Activated CD4-positive, alpha-beta T cell treated with anti-CD3 and anti-CD28 coated beads, Interleukin-2, Interleukin-4, amounts not matched to agents 100 ng/mL and 50 ng/mL, durations not matched to agents 16 hours and 8 hours (primary cell): ENCODE data around the gene PAX2.
A peak's percentile ranks its signal among the peaks of the same experiment; 100 is the strongest.
"Not testable (repeated sequence)": the region's sequence is repeated elsewhere in the genome, so short reads cannot be mapped to it uniquely, and the experiment has no call there.

Source experiments
- DNase-seq: peaks from one replicate; pipeline ENCODE4 v3.0.0-alpha.2; 2020; ENCODE audit warnings: low spot score

Gene PAX2

DNA sequence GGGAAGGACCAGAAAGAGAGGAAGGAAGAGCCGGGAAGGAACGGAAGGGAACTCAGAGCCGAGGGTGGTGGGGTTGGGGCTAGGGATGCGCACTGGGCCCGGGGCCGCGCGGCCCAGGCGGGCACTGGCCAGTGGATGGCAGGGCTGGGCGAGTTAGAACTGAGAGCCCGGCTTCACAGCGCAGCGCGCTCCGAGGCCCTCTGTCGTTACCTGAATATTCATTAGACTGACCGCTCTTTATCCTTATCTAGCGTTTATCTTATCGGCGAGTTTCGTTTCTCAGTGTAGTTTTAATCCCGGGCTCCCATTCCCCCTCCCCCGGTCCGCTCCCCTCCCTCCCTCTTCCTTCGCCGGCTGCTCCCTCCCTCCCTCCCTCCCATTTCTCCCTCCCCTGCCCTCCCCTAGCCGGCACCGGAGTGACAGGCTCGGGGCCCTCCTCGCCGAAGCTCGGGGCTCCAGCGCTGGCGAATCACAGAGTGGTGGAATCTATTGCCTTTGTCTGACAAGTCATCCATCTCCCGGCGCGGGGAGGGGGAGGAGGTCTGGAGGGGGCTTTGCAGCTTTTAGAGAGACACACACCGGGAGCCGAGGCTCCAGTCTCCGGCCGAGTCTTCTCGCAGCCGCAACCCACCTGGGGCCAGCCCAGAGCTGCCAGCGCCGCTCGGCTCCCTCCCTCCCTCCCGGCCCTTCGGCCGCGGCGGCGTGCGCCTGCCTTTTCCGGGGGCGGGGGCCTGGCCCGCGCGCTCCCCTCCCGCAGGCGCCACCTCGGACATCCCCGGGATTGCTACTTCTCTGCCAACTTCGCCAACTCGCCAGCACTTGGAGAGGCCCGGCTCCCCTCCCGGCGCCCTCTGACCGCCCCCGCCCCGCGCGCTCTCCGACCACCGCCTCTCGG, at the start of gene PAX2:
PAX2 (plus strand) TSS at position 596 of the 895 bp plus-strand sequence. CDS start 679 bp downstream, outside the sequence.
- no peak for DNase-seq

DNA sequence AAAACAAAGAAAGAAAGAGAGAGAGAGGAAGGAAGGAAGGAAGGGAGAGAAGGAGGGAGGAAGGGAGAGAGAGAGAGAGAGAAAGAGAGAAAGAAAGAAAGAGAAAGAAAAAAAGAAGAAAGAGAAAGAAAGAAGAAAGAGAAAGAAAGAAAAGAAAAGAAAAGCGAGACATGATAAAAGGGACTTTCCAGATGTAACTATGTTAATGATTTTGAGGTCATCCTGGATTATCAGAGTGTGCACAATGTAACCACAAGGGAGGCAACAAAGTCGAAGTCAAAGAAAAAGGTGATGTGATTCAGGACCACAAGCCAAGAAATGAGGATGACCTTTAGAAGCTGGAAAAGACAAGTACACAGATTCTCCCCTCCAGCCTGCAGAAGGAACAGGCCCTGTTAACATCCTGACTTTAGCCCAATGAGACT, 48.9 kb upstream of the PAX2 start:
- DNase-seq, result peak; percentile 38

- DNase-seq, result peak; percentile 4
Observed at GRCh38 chr10:100697070-100697469, 48.3 kb upstream of the PAX2 start.

DNA sequence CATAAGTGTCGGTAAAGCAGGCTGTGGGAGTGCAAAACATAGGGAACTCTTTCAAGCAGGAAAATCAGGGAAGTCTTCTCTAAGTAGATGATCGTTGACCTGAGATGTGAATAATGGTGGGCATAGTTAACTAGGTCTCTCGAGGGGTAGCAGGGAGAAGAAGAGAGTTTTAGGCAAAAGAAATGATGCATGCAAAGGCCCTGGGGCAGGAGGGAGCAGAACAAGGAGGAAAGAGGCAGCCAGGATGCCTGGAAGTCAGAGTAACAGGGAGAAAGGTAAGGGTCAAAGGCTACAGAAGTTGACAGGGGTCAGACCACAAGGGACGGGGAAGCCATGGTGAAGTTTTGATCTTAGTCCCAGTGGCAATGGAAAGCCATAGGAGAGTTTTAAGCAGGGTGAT, 47.8 kb upstream of the PAX2 start:
- no peak for DNase-seq

- not testable (repeated sequence) for DNase-seq
Observed at GRCh38 chr10:100701704-100702103, 43.7 kb upstream of the PAX2 start.

DNA sequence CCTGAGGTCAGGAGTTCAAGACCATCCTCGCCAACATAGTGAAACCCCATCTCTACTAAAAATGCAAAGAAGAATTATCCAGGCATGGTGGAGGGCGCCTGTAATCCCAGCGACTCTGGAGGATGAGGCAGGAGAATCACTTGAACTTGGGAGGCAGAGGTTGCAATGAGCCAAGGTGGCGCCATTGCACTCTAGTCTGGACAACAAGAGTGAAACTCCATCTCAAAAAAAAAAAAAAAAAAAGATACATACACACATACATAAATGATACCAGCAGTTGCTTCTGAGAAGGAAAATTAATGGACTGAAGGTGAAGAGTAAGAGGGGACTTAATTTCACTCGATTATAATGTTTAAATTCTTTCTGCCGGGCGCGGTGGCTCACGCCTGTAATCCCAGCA, 40.2 kb upstream of the PAX2 start:
- no peak for DNase-seq

DNA sequence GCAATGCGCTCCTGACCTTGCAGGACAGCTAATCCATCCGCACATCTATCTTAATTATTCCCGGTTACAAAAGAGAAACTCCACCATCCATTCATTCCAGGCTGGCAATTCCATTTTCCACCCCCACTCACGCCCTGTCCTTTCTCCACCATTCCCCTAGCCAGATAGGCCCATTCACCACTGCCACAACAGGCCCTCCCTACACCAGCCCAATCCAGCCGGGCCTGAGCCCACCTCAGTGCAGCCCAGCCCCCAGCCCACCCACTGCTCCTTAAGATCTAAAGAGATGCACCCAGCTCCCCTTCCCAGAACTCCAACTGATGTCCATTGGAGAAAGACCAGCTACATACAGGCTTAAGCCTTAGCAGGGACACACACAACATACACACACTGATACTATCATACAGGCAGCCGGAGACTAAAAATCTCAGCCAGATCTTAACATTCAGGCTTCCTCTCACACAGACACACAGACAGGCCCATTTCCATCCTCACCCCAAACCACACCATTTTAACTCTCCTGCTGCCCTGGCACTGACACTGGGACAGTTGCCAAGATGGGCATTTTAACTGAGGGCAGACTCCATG, 38.0 kb upstream of the PAX2 start:
- no peak for DNase-seq

GRCh38 chr10:100709146-100710082, 36.0 kb upstream of the PAX2 start:
- DNase-seq, result no peak

GRCh38 chr10:100710151-100710871, 35.1 kb upstream of the PAX2 start:
- no peak for DNase-seq

DNA sequence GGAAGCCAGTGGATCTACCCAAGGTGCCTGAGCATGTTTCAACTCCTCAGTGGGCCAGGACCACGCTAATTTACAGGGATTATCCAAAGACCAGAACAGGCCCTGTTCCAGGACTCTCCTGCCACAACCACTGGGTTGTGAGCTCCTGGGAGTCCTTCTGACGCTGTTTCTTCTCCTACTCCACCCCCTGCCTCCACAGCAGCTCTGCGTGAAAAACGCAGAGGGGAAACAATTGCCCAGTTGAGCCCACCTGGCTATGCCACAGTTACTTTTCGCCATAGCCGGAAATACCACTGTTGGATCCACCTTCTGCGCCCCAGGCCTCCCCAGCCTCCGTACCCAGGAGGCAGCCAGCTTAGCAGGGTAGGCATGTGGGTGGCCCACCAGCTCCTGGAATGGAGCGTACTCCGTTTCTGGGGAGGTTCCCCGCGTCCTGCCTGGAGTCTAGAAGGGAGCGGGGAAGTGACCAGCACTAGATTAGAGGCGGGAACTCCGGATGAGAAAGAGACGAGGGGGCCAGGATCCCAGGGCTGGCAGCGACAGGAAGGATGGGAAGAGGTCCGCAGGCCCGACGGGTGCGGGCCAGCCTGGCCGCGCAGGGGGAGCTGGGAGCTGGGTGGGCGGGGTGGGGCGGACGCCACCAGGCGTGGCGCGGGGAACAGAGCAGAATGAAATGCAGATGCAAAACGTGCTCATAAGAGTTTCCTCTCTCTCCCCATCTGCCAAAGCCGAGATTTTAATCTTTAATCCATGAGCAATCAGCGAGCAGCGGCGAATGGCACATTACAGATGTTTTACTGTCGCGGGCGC, 32.1 kb upstream of the PAX2 start:
- no peak for DNase-seq

DNA sequence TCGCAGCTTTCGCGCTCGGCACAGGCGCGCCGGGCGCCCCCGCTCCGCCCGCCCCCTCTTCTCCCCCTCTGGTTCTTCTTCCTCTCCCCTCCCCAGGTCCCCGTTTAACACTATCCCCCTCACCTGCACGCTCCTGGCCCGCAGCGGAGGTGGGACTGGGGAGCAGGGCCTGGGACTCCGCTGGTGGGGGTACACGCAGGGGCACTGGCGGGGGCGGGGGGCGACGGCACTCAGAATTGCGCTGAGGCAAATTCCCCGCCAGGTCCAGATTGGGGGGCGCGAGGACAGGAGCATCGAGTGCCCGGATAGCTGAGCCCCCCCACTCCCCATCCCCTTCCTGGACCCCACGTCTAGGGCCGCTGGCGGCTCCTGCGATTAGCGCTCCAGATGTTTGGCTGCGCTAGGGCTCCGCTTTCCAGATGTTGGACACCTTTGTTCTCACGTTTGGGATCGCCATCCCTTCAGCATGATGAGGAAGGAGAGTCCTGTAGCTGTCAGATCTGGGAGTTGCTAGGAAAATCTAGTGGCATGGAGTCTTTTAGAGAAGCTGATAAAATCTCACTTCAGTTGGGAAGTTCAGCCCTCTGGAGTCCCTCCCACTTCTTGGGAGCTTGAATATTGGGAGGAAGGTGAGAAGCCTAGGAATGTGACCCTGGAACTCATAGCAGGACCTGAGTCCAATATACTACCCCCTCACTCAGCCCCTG, 31.4 kb upstream of the PAX2 start:
- DNase-seq, result no peak

DNA sequence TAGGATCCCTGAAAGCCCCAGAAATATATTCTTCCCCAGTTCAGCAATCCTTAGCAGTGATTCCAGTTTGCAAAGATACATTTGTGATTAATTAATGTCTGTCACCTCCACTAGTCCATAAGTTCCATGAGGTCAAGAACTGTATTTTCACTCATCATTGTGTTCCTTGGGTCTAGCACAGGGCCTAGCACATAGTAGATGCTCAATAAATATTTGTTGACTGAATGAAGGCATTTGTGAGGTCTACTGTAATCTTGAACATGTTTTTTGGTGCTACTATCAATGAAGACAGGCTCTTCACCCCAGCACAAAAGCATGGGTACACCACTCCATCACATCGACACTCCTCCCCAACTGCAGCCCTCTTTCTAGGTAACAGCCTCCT, 30.8 kb upstream of the PAX2 start:
- DNase-seq, result no peak

DNA sequence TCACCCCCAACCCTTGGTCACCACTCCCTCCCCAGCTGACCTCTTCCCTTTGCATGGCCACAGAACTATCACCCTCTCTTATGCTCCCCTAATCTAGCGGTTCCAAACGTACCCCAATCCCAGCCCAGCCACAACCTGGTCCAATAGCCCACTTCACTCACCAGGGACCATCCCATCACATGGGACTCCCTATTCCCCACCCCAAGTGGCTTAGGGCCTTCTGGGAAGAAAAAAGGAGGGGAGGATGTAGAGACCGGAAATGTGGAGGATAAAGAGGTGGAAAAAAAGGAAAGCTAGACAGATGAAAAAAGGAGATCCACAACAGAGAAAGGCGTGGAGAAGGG, 30.3 kb upstream of the PAX2 start:
- no peak for DNase-seq

- no peak for DNase-seq
Observed at GRCh38 chr10:100715445-100716385, 29.7 kb upstream of the PAX2 start.

GRCh38 chr10:100717166-100717565, 28.2 kb upstream of the PAX2 start:
- no peak for DNase-seq

- no peak for DNase-seq
Observed at GRCh38 chr10:100718197-100718742, 27.1 kb upstream of the PAX2 start.

- DNase-seq, result no peak
Observed at GRCh38 chr10:100723180-100723579, 22.2 kb upstream of the PAX2 start.

DNA sequence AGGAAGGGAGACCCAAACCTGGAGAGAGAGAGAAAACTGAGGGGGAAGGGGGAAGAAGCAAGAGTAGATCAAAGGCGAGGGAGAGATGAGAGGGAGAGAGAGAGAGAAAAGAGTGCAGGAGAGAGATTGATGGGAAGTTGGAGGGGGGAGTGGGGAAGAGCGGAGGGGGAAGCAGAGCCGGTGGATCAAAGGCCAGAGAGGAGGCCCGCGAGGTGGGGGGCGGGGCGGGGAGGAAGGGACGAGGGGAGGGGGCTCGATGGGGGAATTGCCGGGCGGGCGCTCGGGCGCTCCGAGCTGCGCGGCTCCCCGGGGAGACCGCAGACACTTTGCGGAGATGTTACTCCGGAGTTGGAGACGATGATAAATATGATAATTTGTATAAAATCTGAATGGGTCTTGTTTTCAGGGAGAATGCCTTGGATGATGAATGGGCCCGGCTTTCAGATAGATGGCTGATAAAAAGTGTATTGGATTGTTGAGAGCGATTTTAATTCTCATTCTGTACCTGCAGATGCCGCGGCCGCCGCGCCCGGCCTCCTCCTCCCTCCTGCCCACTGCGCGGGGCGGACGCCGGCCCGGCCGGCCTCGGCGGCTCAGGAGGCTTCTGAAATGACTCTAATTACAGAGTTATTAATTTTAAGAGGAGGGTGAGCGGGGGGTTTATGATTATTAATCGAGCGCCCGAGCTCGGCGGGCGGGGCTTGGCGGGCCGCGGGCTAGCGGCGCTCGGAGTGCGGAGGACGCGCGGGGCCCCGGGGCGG, 21.4 kb upstream of the PAX2 start:
- no peak for DNase-seq
